GM23338 (cell line): ENCODE data around the gene AP3D1. TPM values are rescaled to one million over a fixed set of nuclear protein-coding genes. Genes with fewer than 3 reads are reported as not detected.
"Not testable (repeated sequence)": the region's sequence is repeated elsewhere in the genome, so short reads cannot be mapped to it uniquely, and the experiment has no call there.

Source experiments
- ATAC-seq: fragments of 200-7000 bp; cut with Tn5 transposase; 3 replicates; pipeline ENCODE4 v1.9.1; 2020
- DNase-seq: peaks from one replicate; pipeline ENCODE4 v3.0.0-alpha.2; 2015; ENCODE audit warnings: low spot score
- H2AFZ ChIP-seq: fragments of 200-600 bp; sonication (generic); 2 replicates; pipeline ENCODE4 v1.8.0; 2016; ENCODE audit warnings: antibody characterized with exemption, mild to moderate bottlenecking, moderate library complexity
- H3F3A ChIP-seq: fragments of 200-600 bp; sonication (generic); replicated peaks from 2 replicates; pipeline ENCODE4 v1.8.0; 2017; ENCODE audit warnings: antibody characterized with exemption, mixed run types, low read depth
- H3K27ac ChIP-seq: fragments of 200-600 bp; sonication (generic); 2 replicates; pipeline ENCODE4 v1.6.1; 2016; ENCODE audit warnings: low read depth
- H3K27me3 ChIP-seq: fragments of 200-600 bp; sonication (generic); 2 replicates; pipeline ENCODE4 v1.8.0; 2016; ENCODE audit warnings: mild to moderate bottlenecking, mixed run types, moderate library complexity; ENCODE audit not compliant: insufficient read depth
- H3K36me3 ChIP-seq: fragments of 200-600 bp; sonication (generic); 2 replicates; pipeline ENCODE4 v1.8.0; 2016; ENCODE audit warnings: mild to moderate bottlenecking; ENCODE audit not compliant: insufficient read depth
- H3K4me1 ChIP-seq: fragments of 200-600 bp; sonication (generic); 2 replicates; pipeline ENCODE4 v1.8.0; 2016; ENCODE audit warnings: mild to moderate bottlenecking, moderate library complexity; ENCODE audit not compliant: insufficient read depth
- H3K4me2 ChIP-seq: fragments of 200-600 bp; sonication (generic); 2 replicates; pipeline ENCODE4 v1.7.1; 2017; ENCODE audit warnings: mixed run types
- H3K4me3 ChIP-seq: fragments of 200-600 bp; sonication (generic); 2 replicates; pipeline ENCODE4 v1.6.1; 2016; ENCODE audit warnings: mixed run types
- H3K79me2 ChIP-seq: fragments of 200-600 bp; sonication (generic); replicated peaks from 2 replicates; pipeline ENCODE4 v1.8.0; 2017; ENCODE audit warnings: mild to moderate bottlenecking; ENCODE audit not compliant: insufficient read depth
- H3K9me2 ChIP-seq: fragments of 200-600 bp; sonication (generic); 2 replicates; pipeline ENCODE4 v1.8.0; 2017; ENCODE audit not compliant: insufficient read depth
- H4K20me1 ChIP-seq: fragments of 200-600 bp; sonication (generic); replicated peaks from 2 replicates; pipeline ENCODE4 v1.8.0; 2017; ENCODE audit warnings: mild to moderate bottlenecking; ENCODE audit not compliant: insufficient read depth
- H3K27ac Mint-ChIP-seq: 2 replicates; pipeline ENCODE4 v1.8.0; 2020; ENCODE audit warnings: inconsistent platforms, mild to moderate bottlenecking, moderate library complexity, mixed read lengths
- H3K27me3 Mint-ChIP-seq: 3 replicates; pipeline ENCODE4 v1.8.0; 2022; ENCODE audit warnings: low read depth, mild to moderate bottlenecking, moderate library complexity, mixed read lengths, inconsistent platforms; ENCODE audit not compliant: insufficient read depth, poor library complexity
- H3K36me3 Mint-ChIP-seq: 3 replicates; pipeline ENCODE4 v1.8.0; 2021; ENCODE audit warnings: low read depth, mild to moderate bottlenecking, inconsistent platforms, moderate library complexity, mixed read lengths
- H3K4me1 Mint-ChIP-seq: 3 replicates; pipeline ENCODE4 v1.8.0; 2020; ENCODE audit warnings: mild to moderate bottlenecking, inconsistent platforms, mixed read lengths
- H3K4me3 Mint-ChIP-seq: 3 replicates; pipeline ENCODE4 v1.8.0; 2021; ENCODE audit warnings: moderate library complexity, mild to moderate bottlenecking, inconsistent platforms, mixed read lengths
- H3K9me3 Mint-ChIP-seq: 3 replicates; pipeline ENCODE4 v1.8.0; 2020; ENCODE audit warnings: moderate library complexity, mild to moderate bottlenecking, inconsistent platforms, mixed read lengths
- CREB1 ChIP-seq: fragments of 250-450 bp; sonication (Bioruptor Pico); IDR thresholded peaks from 2 replicates; pipeline ENCODE4 v1.5.0; 2020; ENCODE audit warnings: low read depth, mild to moderate bottlenecking, moderate library complexity
- EZH2 ChIP-seq: fragments of 200-600 bp; sonication (generic); IDR thresholded peaks from one replicate; pipeline ENCODE4 v1.8.0; 2017; ENCODE audit warnings: antibody characterized with exemption, mild to moderate bottlenecking, low read depth; ENCODE audit not compliant: unreplicated experiment
- EZH2phosphoT487 ChIP-seq: fragments of 200-600 bp; sonication (generic); IDR thresholded peaks from one replicate; pipeline ENCODE4 v1.8.1; 2018; ENCODE audit warnings: antibody characterized with exemption; ENCODE audit not compliant: unreplicated experiment
- JUNB ChIP-seq: IDR thresholded peaks from one replicate; pipeline ENCODE4 v1.6.1; 2016; ENCODE audit warnings: antibody characterized with exemption; ENCODE audit not compliant: unreplicated experiment
- NANOG ChIP-seq: IDR thresholded peaks from 2 replicates; pipeline ENCODE4 v1.6.1; 2016; ENCODE audit warnings: antibody characterized with exemption, borderline replicate concordance
- STAT1 ChIP-seq: IDR thresholded peaks from one replicate; pipeline ENCODE4 v1.6.1; 2016; ENCODE audit warnings: antibody characterized with exemption; ENCODE audit not compliant: unreplicated experiment
- ZNF114 ChIP-seq: fragments of 250-450 bp; sonication (Bioruptor Pico); IDR thresholded peaks from 2 replicates; pipeline ENCODE4 v1.5.0; 2020; ENCODE audit warnings: mild to moderate bottlenecking, moderate library complexity
- ZNF331 ChIP-seq: fragments of 250-450 bp; sonication (Bioruptor Pico); IDR thresholded peaks from 2 replicates; pipeline ENCODE4 v1.5.0; 2020; ENCODE audit warnings: low read depth, mild to moderate bottlenecking, moderate library complexity
- ZNF462 ChIP-seq: fragments of 250-450 bp; sonication (Bioruptor Pico); IDR thresholded peaks from 2 replicates; pipeline ENCODE4 v1.5.0; 2020; ENCODE audit warnings: mild to moderate bottlenecking, moderate library complexity
- polyA plus RNA-seq: library from polyadenylated mRNA; unstranded; fragments of >200 nt; fragmentation: Nextera tagmentation; extraction: Ambion mirVana; gene quantifications from 2 replicates; pipeline ENCODE4 v1.2.1, GENCODE V29; 2016
- total RNA-seq: library from RNA; depleted of rRNA; stranded (reverse); fragments of >200 nt; shearing (Covaris generic); gene quantifications from 2 replicates; pipeline ENCODE4 v1.2.3, GENCODE V29; 2014

The AP3D1 gene
- total and polyA plus RNA-seq, 2 experiments from 2014 or later = 101 to 236 TPM

GRCh38 chr19:2087621-2088100 is 63.7 kb downstream of the AP3D1 start:
- no peaks in the 10 kb centered on the region for H3K9me3 Mint-ChIP-seq
- H3K27ac ChIP-seq = no peak overlapping the region
- H3K27ac Mint-ChIP-seq = no peak overlapping the region
- H3K4me1 Mint-ChIP-seq = peaks cover 21% of the 10 kb centered on the region
- H3K36me3 Mint-ChIP-seq = no peaks in the 10 kb centered on the region
- no peak overlapping the region for H3K4me2 ChIP-seq
- no peak overlapping the region for H3K4me3 ChIP-seq
- H2AFZ ChIP-seq = no peak overlapping the region
- no peaks in the 10 kb centered on the region for H3K27me3 ChIP-seq
- DNase-seq (no peak), ATAC-seq (no peak)
- peaks cover 3% of the 10 kb centered on the region; the same call in 1 of the 2 replicates for H3F3A ChIP-seq
- peaks cover 5% of the 10 kb centered on the region; the same call in 1 of the 2 replicates for H3K4me1 ChIP-seq
- TF ChIP-seq NANOG (no peak), JUNB (no peak), CREB1 (CRISPR knock-in tag) (no peak), EZH2 (no peak), EZH2phosphoT487 (no peak), ZNF331 (CRISPR knock-in tag) (no peak), ZNF462 (CRISPR knock-in tag) (no peak), STAT1 (no peak), ZNF114 (no peak)
- H3K27me3 Mint-ChIP-seq = peaks cover 5% of the 10 kb centered on the region
- H3K79me2 ChIP-seq = no peaks in the 10 kb centered on the region
- no peak overlapping the region for H3K4me3 Mint-ChIP-seq
- H4K20me1 ChIP-seq = no peaks in the 10 kb centered on the region
- H3K9me2 ChIP-seq = no peaks in the 10 kb centered on the region
- no peaks in the 10 kb centered on the region for H3K36me3 ChIP-seq

GRCh38 chr19:2086695-2087620 is 64.4 kb downstream of the AP3D1 start:
- H2AFZ ChIP-seq, H3K9me2 ChIP-seq, H3K4me3 Mint-ChIP-seq, H3K9me3 Mint-ChIP-seq, H3K4me1 ChIP-seq, H3F3A ChIP-seq, H3K27me3 ChIP-seq, H4K20me1 ChIP-seq, DNase-seq, ATAC-seq, H3K4me3 ChIP-seq, H3K27ac Mint-ChIP-seq, H3K27me3 Mint-ChIP-seq, H3K4me2 ChIP-seq, H3K36me3 ChIP-seq, H3K79me2 ChIP-seq, H3K27ac ChIP-seq, H3K36me3 Mint-ChIP-seq: not testable (repeated sequence)
- peaks cover 21% of the 10 kb centered on the region for H3K4me1 Mint-ChIP-seq
